SK-N-SH treated with all-trans-retinoic acid at 6 μM for 48 hours (cell line): ENCODE measurements around the gene RHEX.

ENCODE experiments used
- ATAC-seq: fragments of 200-7000 bp; cut with Tn5 transposase; 3 replicates; pipeline ENCODE4 v1.9.1; 2020; ENCODE audit warnings: mild to moderate bottlenecking, moderate library complexity
- ARNTL ChIP-seq: fragments of 450-650 bp; formaldehyde crosslinking; IDR thresholded peaks from 2 replicates; pipeline ENCODE4 v1.5.0; 2020; ENCODE audit warnings: low read depth, mild to moderate bottlenecking, moderate library complexity, borderline replicate concordance
- BACH2 ChIP-seq: fragments of 250-450 bp; sonication (Bioruptor Pico); IDR thresholded peaks from 2 replicates; pipeline ENCODE4 v1.9.0; 2021; ENCODE audit warnings: mild to moderate bottlenecking, borderline replicate concordance
- CREB5 ChIP-seq: fragments of 250-450 bp; sonication (Bioruptor Pico); IDR thresholded peaks from 2 replicates; pipeline ENCODE4 v1.5.1; 2020; ENCODE audit warnings: low read depth, mild to moderate bottlenecking, moderate library complexity
- CSDC2 ChIP-seq: fragments of 250-450 bp; sonication (Bioruptor Pico); IDR thresholded peaks from 2 replicates; pipeline ENCODE4 v1.5.0; 2020; ENCODE audit warnings: mild to moderate bottlenecking, moderate library complexity
- CSRNP3 ChIP-seq: fragments of 250-450 bp; sonication (Bioruptor Pico); IDR thresholded peaks from 2 replicates; pipeline ENCODE4 v1.5.1; 2021; ENCODE audit warnings: mild to moderate bottlenecking, moderate library complexity
- ESRRG ChIP-seq: fragments of 250-450 bp; sonication (Bioruptor Pico); IDR thresholded peaks from 2 replicates; pipeline ENCODE4 v1.6.1; 2021; ENCODE audit warnings: mild to moderate bottlenecking
- GLIS3 ChIP-seq: fragments of 250-450 bp; sonication (Bioruptor Pico); IDR thresholded peaks from 2 replicates; pipeline ENCODE4 v1.5.0; 2020; ENCODE audit warnings: mild to moderate bottlenecking, moderate library complexity
- ISL1 ChIP-seq: fragments of 250-450 bp; sonication (Bioruptor Pico); IDR thresholded peaks from 2 replicates; pipeline ENCODE4 v2.1.2; 2022; ENCODE audit warnings: mild to moderate bottlenecking, moderate library complexity
- OSR1 ChIP-seq: fragments of 250-450 bp; sonication (Bioruptor Pico); IDR thresholded peaks from 2 replicates; pipeline ENCODE4 v1.8.0; 2022; ENCODE audit warnings: moderate library complexity, mild to moderate bottlenecking, inconsistent platforms
- PATZ1 ChIP-seq: fragments of 250-450 bp; sonication (Bioruptor Pico); IDR thresholded peaks from 2 replicates; pipeline ENCODE4 v1.8.0; 2020; ENCODE audit warnings: mild to moderate bottlenecking, moderate library complexity, borderline replicate concordance
- PPARA ChIP-seq: fragments of 250-450 bp; sonication (Bioruptor Pico); IDR thresholded peaks from 2 replicates; pipeline ENCODE4 v1.5.0; 2020; ENCODE audit warnings: mild to moderate bottlenecking, borderline replicate concordance
- RARB ChIP-seq: fragments of 250-450 bp; sonication (Bioruptor Pico); IDR thresholded peaks from 2 replicates; pipeline ENCODE4 v1.8.0; 2021; ENCODE audit warnings: mild to moderate bottlenecking, moderate library complexity
- SNAI2 ChIP-seq: fragments of 250-450 bp; sonication (Bioruptor Pico); IDR thresholded peaks from 2 replicates; pipeline ENCODE4 v1.5.0; 2020; ENCODE audit warnings: mild to moderate bottlenecking, moderate library complexity
- TCF4 ChIP-seq: fragments of 250-450 bp; sonication (Bioruptor Pico); IDR thresholded peaks from 2 replicates; pipeline ENCODE4 v1.8.0; 2021; ENCODE audit warnings: mild to moderate bottlenecking, moderate library complexity, borderline replicate concordance
- TOX ChIP-seq: fragments of 250-450 bp; sonication (Bioruptor Pico); IDR thresholded peaks from 2 replicates; pipeline ENCODE4 v1.8.0; 2021; ENCODE audit warnings: mild to moderate bottlenecking, moderate library complexity, borderline replicate concordance
- ZC3H10 ChIP-seq: fragments of 250-450 bp; sonication (Bioruptor Pico); IDR thresholded peaks from 2 replicates; pipeline ENCODE4 v1.5.1; 2021; ENCODE audit warnings: mild to moderate bottlenecking, moderate library complexity
- ZFP3 ChIP-seq: fragments of 250-450 bp; sonication (Bioruptor Pico); IDR thresholded peaks from 2 replicates; pipeline ENCODE4 v1.5.0; 2020; ENCODE audit warnings: mild to moderate bottlenecking, moderate library complexity
- ZFP30 ChIP-seq: fragments of 450-650 bp; formaldehyde crosslinking; IDR thresholded peaks from 2 replicates; pipeline ENCODE4 v1.5.0; 2022; ENCODE audit warnings: mild to moderate bottlenecking, moderate library complexity
- ZNF565 ChIP-seq: fragments of 450-650 bp; formaldehyde crosslinking; conservative IDR thresholded peaks from 2 replicates; pipeline ENCODE4 v1.5.0; 2020; ENCODE audit warnings: low read depth, mild to moderate bottlenecking, moderate library complexity
- ZNF70 ChIP-seq: fragments of 450-650 bp; formaldehyde crosslinking; IDR thresholded peaks from 2 replicates; pipeline ENCODE4 v1.5.0; 2020; ENCODE audit warnings: mild to moderate bottlenecking, moderate library complexity
- ZNF8 ChIP-seq: fragments of 450-650 bp; formaldehyde crosslinking; IDR thresholded peaks from 2 replicates; pipeline ENCODE4 v1.5.0; 2020; ENCODE audit warnings: mild to moderate bottlenecking, moderate library complexity

The RHEX gene

GRCh38 chr1:206030714-206031113, 22.3 kb upstream of the RHEX start:
- ATAC-seq: peak; percentile 99
- no peak for TF ChIP-seq PATZ1 (CRISPR knock-in tag)
- TF ChIP-seq ZFP3: no peak
- TF ChIP-seq BACH2: no peak
- TF ChIP-seq TCF4 (CRISPR knock-in tag): no peak
- no peak for TF ChIP-seq ZC3H10 (CRISPR knock-in tag)
- TF ChIP-seq SNAI2: no peak
- no peak for TF ChIP-seq GLIS3 (CRISPR knock-in tag)
- no peak for TF ChIP-seq ZNF8 (CRISPR knock-in tag)
- TF ChIP-seq CSDC2 (CRISPR knock-in tag): no peak
- TF ChIP-seq ARNTL (CRISPR knock-in tag): no peak
- TF ChIP-seq PPARA (CRISPR knock-in tag): no peak
- no peak for TF ChIP-seq RARB (CRISPR knock-in tag)
- no peak for TF ChIP-seq TOX (CRISPR knock-in tag)
- TF ChIP-seq ZNF70 (CRISPR knock-in tag): no peak
- TF ChIP-seq ZFP30: no peak
- no peak for TF ChIP-seq OSR1 (CRISPR knock-in tag)
- TF ChIP-seq CREB5 (CRISPR knock-in tag): no peak
- TF ChIP-seq ISL1: no peak
- TF ChIP-seq CSRNP3 (CRISPR knock-in tag): no peak

- no peak for ATAC-seq
- TF ChIP-seq SNAI2 (no peak), CSRNP3 (CRISPR knock-in tag) (no peak)
- TF ChIP-seq, all 23 proteins: peak for 0
These were observed 20.4 kb upstream of the RHEX start for GRCh38 chr1:206032380-206033140.

GRCh38 chr1:206035027-206035426, 17.9 kb upstream of the RHEX start:
- no peak for TF ChIP-seq CSRNP3 (CRISPR knock-in tag)
- TF ChIP-seq RARB (CRISPR knock-in tag): no peak
- no peak for TF ChIP-seq CREB5 (CRISPR knock-in tag)
- TF ChIP-seq ISL1: no peak
- TF ChIP-seq CSDC2 (CRISPR knock-in tag): no peak
- TF ChIP-seq ESRRG (CRISPR knock-in tag): no peak
- TF ChIP-seq ARNTL (CRISPR knock-in tag): no peak
- TF ChIP-seq ZFP30: no peak
- no peak for TF ChIP-seq TCF4 (CRISPR knock-in tag)
- no peak for TF ChIP-seq ZNF565 (CRISPR knock-in tag)
- no peak for ATAC-seq
